ENCODE measurements around the gene FARSA. TPM values are rescaled to one million over a fixed set of nuclear protein-coding genes. Genes with fewer than 3 reads are reported as not detected.
A peak's percentile ranks its signal among the peaks of the same experiment; 100 is the strongest.

FARSA gene
- total and polyA plus RNA-seq, 2 of the 8 experiments (the other 6 are each of a cell fraction or from before 2014, with no cell fraction given), result 61.0 to 103 TPM

GRCh38 chr19:12965017-12965811 is 31.7 kb upstream of the FARSA start (continued):
- TF ChIP-seq HDAC2 (IDR thresholded peaks at IDR 0.05; ENCODE audit: borderline replicate concordance in 1 of 2, low read depth in 2 of 2, low read length in 2 of 2), result peak; percentile 21 to 65; a peak in 2 of 4 replicates
- no peak for TF ChIP-seq ATF2 (IDR thresholded peaks at IDR 0.05; ENCODE audit: low read length)
- no peak for TF ChIP-seq CBX8 (IDR thresholded peaks at IDR 0.05; ENCODE audit: borderline replicate concordance, low read depth, low read length)
- TF ChIP-seq CREB1 (IDR thresholded peaks at IDR 0.05), result peak; percentile 63
